Hepatocyte (in vitro differentiated cells): ENCODE measurements around the gene PHACTR1.

Source experiments
- EZH2 ChIP-seq: fragments of 200-600 bp; sonication (generic); IDR thresholded peaks from 2 replicates; pipeline ENCODE4 v1.6.1; 2016; ENCODE audit warnings: antibody characterized with exemption, mild to moderate bottlenecking, borderline replicate concordance
- EZH2phosphoT487 ChIP-seq: fragments of 200-600 bp; sonication (generic); IDR thresholded peaks from one replicate; pipeline ENCODE4 v1.6.1; 2018; ENCODE audit warnings: antibody characterized with exemption, mild to moderate bottlenecking, low read depth, moderate library complexity; ENCODE audit not compliant: unreplicated experiment, severe bottlenecking
- TF ChIP-seq, protein P1 (sequence below): fragments of 200-600 bp; sonication (generic); IDR thresholded peaks from 2 replicates; pipeline ENCODE4 v1.5.1; 2016; ENCODE audit warnings: antibody characterized with exemption, mild to moderate bottlenecking; ENCODE audit not compliant: poor library complexity

DNA sequence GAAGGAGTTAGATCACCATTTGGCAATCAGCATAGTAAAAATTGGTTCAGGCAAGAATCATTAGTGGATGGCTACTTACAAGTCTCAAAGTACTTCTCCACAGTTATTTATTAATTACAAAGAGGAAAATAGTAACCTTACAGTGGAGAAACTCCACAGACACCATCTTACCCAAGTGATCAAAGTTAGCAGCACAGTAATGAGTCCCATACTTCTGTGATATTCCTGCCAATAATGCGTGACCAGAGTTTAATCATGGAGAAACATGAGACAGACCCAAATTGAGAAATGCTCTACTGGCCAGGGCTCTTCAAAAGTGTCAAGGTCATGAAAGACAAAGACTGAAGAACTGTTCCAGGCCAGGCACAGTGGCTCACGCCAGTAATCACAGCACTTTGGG lies 602.3 kb downstream of the PHACTR1 start:
- TF ChIP-seq, protein P1, sequence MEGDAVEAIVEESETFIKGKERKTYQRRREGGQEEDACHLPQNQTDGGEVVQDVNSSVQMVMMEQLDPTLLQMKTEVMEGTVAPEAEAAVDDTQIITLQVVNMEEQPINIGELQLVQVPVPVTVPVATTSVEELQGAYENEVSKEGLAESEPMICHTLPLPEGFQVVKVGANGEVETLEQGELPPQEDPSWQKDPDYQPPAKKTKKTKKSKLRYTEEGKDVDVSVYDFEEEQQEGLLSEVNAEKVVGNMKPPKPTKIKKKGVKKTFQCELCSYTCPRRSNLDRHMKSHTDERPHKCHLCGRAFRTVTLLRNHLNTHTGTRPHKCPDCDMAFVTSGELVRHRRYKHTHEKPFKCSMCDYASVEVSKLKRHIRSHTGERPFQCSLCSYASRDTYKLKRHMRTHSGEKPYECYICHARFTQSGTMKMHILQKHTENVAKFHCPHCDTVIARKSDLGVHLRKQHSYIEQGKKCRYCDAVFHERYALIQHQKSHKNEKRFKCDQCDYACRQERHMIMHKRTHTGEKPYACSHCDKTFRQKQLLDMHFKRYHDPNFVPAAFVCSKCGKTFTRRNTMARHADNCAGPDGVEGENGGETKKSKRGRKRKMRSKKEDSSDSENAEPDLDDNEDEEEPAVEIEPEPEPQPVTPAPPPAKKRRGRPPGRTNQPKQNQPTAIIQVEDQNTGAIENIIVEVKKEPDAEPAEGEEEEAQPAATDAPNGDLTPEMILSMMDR: no peak
- no peak for TF ChIP-seq EZH2phosphoT487
- TF ChIP-seq EZH2: no peak
